HG03108 (cell line): Measurements from ENCODE around the gene FCRL2.
"Not testable (repeated sequence)": the region's sequence is repeated elsewhere in the genome, so short reads cannot be mapped to it uniquely, and the experiment has no call there.

Experiments used
- ATAC-seq: cut with Tn5 transposase; IDR thresholded peaks from one replicate; pipeline ENCODE4 v1.9.1; 2021; ENCODE audit warnings: moderate library complexity; ENCODE audit not compliant: unreplicated experiment

The FCRL2 gene

DNA sequence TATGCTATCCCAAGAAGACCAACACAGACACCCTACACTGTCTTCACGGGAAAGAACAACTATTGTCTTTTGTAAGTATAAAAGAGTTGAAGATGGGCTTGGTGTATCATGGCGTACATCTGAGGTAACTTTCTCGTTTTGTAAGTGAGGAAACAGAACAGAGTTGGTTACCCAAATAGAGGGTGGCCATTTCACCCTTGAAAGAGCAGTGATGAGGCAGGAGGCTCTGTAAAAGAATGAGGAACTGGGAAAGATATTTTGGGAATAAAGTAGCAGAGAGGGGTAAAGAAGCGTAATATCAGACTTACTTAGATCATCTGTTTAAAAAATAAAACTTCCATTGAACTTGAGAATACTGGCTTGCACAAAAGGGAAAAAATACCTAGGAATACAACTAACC, 18.9 kb downstream of the FCRL2 start:
- no peak for ATAC-seq

- ATAC-seq, result no peak
Measured at GRCh38 chr1:157753611-157754010, 23.3 kb downstream of the FCRL2 start.

- no peak for ATAC-seq
Measured at GRCh38 chr1:157751283-157751682, 25.6 kb downstream of the FCRL2 start.

DNA sequence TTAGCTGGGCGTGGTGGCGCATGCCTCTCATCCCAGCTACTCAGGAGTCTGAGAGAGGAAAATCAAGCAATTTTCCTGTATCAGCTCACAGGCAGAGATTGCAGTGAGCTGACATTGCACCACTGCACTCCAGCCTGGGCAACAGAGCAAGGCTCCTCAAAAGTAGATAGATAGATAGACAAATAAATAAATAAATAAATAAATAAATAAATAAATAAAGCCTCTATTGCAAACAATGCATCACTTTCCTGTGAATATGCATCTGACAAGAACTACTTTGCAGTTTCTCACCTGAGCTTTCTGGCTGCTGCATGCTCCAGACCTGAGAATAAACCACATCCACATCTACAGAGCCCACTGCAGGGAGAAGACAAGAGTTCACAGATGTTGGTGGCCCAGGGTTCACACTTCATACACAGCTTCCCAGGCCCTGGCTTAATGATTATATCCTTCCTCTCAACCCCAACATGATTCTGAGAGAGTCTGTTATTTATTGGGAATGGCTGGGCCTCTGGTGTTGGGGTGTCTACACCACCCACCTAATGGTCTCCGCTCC, 28.6 kb downstream of the FCRL2 start:
- ATAC-seq, result no peak

GRCh38 chr1:157739229-157739901, 37.6 kb downstream of the FCRL2 start:
- no peak for ATAC-seq

DNA sequence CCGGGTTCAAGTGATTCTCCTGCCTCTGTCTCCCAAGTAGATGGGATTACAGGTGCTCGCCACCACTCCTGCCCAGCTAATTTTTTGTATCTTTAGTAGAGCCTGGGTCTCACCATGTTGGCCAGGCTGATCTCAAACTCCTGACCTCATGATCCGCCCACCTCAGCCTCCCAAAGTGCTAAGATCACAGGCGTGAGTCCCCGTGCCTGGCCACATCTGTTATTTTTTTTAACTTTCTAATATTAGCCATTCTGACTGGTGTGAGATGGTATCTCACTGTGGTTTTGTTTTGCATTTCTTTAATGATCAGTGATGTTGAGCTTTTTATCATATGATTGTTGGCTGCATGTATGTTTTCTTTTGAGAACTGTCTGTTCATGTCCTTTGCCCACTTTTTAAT, 40.9 kb downstream of the FCRL2 start:
- not testable (repeated sequence) for ATAC-seq

DNA sequence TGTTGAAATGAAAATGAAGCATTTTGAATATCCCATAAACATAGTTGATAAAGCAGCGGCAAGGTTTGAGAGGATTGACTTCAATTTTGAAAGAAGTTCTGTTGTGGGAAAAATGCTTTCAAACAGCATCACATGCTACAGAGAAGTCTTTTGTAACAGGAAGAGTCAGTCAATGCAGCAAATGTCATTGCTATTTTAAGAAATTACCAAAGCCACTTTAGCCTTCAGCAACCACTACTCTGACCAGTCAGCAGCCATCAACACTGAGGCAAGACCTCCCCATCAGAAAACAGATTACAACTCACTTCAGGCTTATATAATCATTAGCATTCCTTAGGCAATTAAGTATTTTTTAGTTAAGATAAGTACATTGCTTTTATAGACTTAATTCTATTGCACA, 42.6 kb downstream of the FCRL2 start:
- no peak for ATAC-seq

DNA sequence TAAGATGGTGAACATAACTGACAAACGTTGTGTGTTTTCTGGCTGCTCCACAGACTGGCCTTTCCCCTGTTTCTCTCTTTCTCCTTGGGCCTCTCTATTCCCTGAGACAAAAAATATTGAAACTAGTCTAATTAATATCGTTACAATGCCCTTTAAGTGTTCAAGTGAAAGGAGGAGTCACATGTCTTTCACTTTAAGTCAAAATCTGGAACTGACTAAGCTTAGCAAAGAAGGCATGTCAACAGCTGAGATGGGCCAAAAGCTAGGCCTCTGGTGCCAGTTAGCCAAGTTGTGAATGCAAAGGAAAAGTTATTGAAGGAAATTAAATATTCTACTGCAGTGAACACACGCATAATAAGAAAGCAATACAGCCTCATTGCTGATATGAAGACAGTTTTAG, 44.2 kb downstream of the FCRL2 start:
- no peak for ATAC-seq

GRCh38 chr1:157725221-157725577, 51.7 kb downstream of the FCRL2 start:
- no peak for ATAC-seq

DNA sequence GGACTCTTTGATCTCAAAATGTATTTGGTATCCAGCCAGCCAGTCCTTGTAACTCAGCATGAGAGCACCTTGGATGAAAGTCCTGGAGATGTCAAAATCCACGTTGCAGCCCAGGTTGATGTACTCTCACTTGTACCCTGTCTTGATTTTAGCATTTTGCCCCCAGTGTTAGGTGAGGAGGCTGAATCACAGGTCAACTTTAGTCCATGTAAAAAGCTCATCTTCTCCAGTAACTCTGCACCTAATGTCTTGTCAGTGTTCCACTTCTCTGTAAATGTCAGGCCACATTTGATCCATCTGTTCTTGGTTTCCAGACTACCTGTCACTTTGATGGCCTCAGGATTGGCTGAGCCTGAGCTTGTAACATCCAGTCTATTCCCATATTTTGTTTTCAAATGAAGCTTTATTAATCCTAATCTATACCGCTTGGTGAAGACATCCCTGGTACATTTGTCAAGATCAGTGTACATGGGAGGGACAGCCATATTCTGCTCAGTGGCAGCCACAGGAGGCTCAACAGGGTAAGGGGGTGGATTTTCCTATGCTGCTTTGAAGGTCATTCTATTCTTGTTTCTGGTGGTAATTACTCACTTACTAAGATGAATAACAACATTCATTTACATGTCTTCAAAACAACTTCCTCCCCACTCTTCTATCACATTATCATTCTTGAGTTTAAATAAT, 52.3 kb downstream of the FCRL2 start:
- no peak for ATAC-seq

DNA sequence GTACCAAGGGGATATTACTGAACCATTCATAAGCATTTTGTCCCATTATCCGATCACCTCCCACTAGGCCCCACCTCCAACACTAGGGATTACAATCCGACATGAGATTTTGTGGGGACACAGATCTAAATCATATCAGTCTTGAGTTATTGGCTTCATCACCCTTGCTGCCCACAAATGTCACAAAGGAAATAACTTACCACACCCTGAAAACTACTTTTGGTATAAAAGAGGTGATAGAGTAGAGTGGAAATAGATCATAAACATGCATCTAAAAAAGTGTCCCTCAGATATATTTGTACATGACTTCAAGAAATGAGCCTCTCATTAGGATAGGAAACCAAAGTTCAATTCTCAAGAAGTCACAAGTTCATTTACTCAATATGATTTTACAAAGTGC, 53.8 kb downstream of the FCRL2 start:
- ATAC-seq, result no peak

- no peak for ATAC-seq
Measured at GRCh38 chr1:157721985-157722384, 54.9 kb downstream of the FCRL2 start.

DNA sequence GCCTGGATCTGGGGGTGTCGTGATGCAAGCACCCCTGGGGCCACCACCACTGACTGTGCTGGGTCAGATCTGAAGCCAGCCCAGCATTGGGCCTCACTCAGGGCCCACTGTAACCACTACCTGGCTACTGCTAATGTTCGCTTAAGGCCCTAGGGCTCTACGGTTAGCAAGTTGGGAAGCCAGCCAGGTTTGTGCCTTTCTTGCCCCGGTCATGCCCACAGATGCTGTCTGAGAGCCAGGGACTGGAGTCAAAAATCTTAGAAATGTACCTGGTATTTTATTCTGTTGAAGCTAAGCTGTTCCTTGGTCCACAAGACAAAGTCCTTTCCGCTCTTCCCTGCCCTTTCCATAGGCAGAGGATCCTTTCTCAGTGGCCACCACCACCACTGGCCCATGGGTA, 61.2 kb downstream of the FCRL2 start:
- no peak for ATAC-seq

DNA sequence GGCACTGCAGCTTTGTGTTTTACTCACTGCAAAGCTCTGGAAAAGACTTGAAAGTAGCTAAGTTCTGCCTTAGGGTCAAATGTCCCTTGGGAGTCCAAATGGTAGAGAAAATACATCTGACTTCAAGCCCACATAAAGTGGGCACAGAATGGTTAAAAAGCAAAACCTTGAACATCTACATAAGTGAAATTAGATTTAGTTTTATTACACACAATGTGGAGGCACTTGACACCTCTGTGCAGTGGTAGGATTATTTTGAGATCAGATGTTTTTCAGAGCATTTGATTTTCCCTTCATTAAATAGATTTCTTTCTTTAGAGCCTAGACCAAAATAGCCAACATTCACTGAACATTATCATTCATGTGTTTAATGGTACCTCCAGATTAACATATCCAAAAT, 65.1 kb downstream of the FCRL2 start:
- no peak for ATAC-seq

- no peak for ATAC-seq
Measured at GRCh38 chr1:157704878-157705277, 72.1 kb downstream of the FCRL2 start.

DNA sequence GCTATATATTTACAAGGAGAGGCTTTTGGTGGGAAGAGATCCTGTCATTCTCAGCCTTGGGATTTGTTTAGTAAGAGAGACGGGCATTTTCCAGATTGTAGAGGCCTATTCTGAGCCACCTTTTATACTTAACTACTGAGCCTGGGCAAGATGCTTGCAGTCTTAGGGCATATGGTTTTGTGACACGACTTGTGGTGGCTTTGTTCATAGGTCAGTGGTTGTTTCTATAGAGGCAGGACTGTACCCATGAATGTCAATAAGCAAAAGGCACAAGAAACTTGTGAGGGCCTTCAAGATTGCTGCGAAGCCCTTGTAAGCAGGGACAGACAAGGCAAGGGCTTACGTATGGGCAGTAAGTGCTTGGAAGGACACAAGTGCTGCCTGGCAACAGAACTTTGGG, 73.0 kb downstream of the FCRL2 start:
- no peak for ATAC-seq

DNA sequence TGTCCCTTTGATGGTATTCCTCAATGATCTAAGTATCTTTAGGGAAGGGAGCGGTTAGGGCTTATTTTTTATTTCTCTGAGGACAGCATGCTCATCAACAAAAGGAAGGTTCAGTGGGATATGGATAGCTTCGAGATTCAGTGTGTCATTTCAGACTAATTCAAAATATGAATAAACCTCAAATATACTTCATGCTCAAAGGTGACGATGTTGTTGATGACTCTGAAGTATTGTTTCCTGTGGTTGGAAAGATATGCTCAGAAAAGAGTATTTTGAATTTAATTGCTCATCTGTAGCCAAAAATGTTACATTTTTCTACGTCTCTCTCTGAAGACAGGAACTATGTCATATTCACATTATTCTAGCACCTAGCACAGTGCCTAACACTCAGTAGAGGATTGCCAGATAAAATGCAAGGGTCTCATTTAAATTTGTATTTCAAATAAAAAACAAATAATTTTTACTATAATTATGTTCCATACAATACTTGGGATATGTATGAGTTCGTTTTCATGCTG, 74.6 kb downstream of the FCRL2 start:
- ATAC-seq, result no peak

- no peak for ATAC-seq
Measured at GRCh38 chr1:157700732-157701131, 76.2 kb downstream of the FCRL2 start, which contains the start of gene FCRL3. FCRL3 (minus strand) TSS chr1:157700769; CDS start chr1:157700489, 280 bp downstream.

DNA sequence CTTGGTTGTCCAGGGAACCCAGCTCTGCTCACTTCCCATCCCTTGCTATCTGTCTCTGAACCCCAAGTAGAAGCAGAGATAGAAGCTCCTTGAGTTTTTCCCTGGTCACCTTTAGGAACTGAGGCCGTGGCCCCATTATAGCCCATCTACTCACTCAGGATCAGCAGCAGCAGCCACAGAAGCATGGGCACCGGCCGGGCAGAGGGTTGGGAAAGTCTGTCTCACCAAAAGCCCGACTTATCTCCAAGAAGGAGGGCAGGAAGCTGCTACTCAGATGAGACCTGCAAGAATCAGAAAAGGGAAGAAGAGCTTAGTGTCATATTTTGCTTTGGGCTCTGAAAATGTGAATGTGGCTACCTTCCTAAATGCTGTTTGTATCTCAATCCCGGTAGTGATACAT, 76.6 kb downstream of the FCRL2 start:
- no peak for ATAC-seq

DNA sequence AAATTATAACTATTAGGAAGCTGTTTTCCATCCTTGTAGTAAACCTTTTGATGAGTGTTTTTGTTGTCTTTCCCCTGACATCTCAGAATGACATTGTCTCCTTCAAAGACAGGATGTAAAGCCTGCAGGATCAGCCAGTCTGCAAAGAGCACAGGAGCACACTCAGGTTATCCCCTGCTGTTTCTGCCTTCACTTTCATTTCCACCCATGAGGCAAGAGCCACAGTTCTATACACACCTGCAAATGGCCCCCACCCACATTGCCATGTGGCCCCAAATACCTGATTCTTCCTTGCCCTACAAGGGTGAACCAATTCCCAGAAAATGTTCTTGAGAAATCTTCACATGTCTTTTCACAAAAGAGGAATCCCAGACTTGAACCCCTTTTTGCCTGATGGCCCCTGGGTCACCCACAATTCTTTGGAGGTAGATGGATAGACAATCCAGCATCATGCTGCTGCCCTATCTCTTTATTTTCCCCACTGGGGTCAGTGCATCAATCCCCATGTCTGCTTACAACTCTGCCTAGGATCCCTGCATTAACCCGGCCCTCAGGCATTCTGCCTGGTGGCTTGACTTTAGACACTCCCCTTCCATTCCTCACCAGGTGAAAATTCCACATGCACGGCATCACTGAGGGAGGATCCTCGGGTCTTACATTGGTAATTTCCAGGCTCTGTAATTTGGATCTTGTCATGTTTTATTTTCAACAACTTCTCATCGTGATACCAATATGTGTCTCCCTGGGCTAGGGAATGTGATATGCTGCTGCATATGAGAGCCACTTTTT, 79.0 kb downstream of the FCRL2 start:
- no peak for ATAC-seq

- ATAC-seq, result no peak
Measured at GRCh38 chr1:157696966-157697628, 79.8 kb downstream of the FCRL2 start.
